HepG2 (cell line): ENCODE measurements around the gene TUBG2. TPM values are rescaled to one million over a fixed set of nuclear protein-coding genes. Genes with fewer than 3 reads are reported as not detected.

ENCODE experiments used
- FUBP1 ChIP-seq: sonication (generic); formaldehyde crosslinking; IDR thresholded peaks from 2 replicates; pipeline ENCODE4 v1.5.1; 2020; ENCODE audit warnings: missing genetic modification reagents, mild to moderate bottlenecking, borderline replicate concordance
- PRDM4 ChIP-seq: sonication (generic); formaldehyde crosslinking; IDR thresholded peaks from 2 replicates; pipeline ENCODE4 v1.9.0; 2021; ENCODE audit warnings: missing genetic modification reagents, borderline replicate concordance
- ZBED4 ChIP-seq: sonication (generic); formaldehyde crosslinking; IDR thresholded peaks from 2 replicates; pipeline ENCODE4 v1.4.0; 2020; ENCODE audit warnings: missing genetic modification reagents, borderline replicate concordance
- ZBTB4 ChIP-seq: sonication (generic); formaldehyde crosslinking; IDR thresholded peaks from 2 replicates; pipeline ENCODE4 v1.4.0; 2020; ENCODE audit warnings: missing genetic modification reagents, mild to moderate bottlenecking, borderline replicate concordance
- ZC3H13 ChIP-seq: sonication (generic); formaldehyde crosslinking; IDR thresholded peaks from 2 replicates; pipeline ENCODE4 v1.8.1; 2023; ENCODE audit warnings: mild to moderate bottlenecking, missing genetic modification reagents, moderate library complexity
- ZEB1 ChIP-seq: IDR thresholded peaks from 2 replicates; pipeline ENCODE4 v1.6.1; 2012; ENCODE audit warnings: mild to moderate bottlenecking, low read depth, inconsistent platforms; ENCODE audit not compliant: insufficient replicate concordance
- ZNF34 ChIP-seq: sonication (generic); formaldehyde crosslinking; IDR thresholded peaks from 2 replicates; pipeline ENCODE4 v1.4.0; 2020; ENCODE audit warnings: mild to moderate bottlenecking, missing genetic modification reagents, borderline replicate concordance
- ZNF788 ChIP-seq: sonication (generic); formaldehyde crosslinking; IDR thresholded peaks from 2 replicates; pipeline ENCODE4 v1.5.0; 2020; ENCODE audit warnings: mild to moderate bottlenecking, missing genetic modification reagents, borderline replicate concordance
- polyA plus RNA-seq, 8 experiments: library from polyadenylated mRNA; depleted of rRNA in 3 of 8; stranded (reverse) in 7 of 8; unstranded in 1 of 8; fragments of >200 nt; fragmentation: Illumina TruSeq in 4 of 8; extraction: Trizol in 4 of 8; gene quantifications; 2 replicates each; pipeline versions ENCODE4 v1.2.1 to v1.2.3, GENCODE V29; 2011 to 2016; ENCODE audit warnings: low read depth in 4 of 8, missing spikeins in 1 of 8, mixed read lengths in 1 of 8; ENCODE audit not compliant: insufficient read depth in 1 of 8
- total RNA-seq, 5 experiments: library from RNA; depleted of rRNA; stranded (reverse); fragments of >200 nt; fragmentation: Illumina TruSeq; extraction: Trizol; gene quantifications; 2 replicates each; pipeline ENCODE4 v1.2.3, GENCODE V29; 2016; ENCODE audit warnings: low read depth in 1 of 5
- TF ChIP-seq, protein P1 (sequence below): sonication (generic); formaldehyde crosslinking; IDR thresholded peaks from 2 replicates; pipeline ENCODE4 v1.4.0; 2020; ENCODE audit warnings: missing genetic modification reagents

TUBG2 gene
- total and polyA plus RNA-seq, 2 of the 13 experiments (the other 11 are each of a cell fraction or from before 2014, with no cell fraction given), result 16.0 to 42.3 TPM

GRCh38 chr17:42609814-42610801, 49.0 kb upstream of the TUBG2 start (continued):
- TF ChIP-seq FUBP1 (CRISPR knock-in tag) (0 out of 2 replicates have a peak, but pooled peaks have one; percentile 10), ZNF788 (CRISPR knock-in tag) (peak; percentile 14; the same call in 1 of the 2 replicates), ZC3H13 (peak; percentile 66; the same call in 1 of the 2 replicates), PRDM4 (0 out of 2 replicates have a peak, but pooled peaks have one; percentile 29), ZNF34 (CRISPR knock-in tag) (0 out of 2 replicates have a peak, but pooled peaks have one; percentile 17), ZBTB4 (CRISPR knock-in tag) (peak; percentile 60; the same call in 1 of the 2 replicates), ZEB1 (peak; percentile 47), ZBED4 (CRISPR knock-in tag) (peak; percentile 41; the same call in 1 of the 2 replicates)
- TF ChIP-seq, protein P1, sequence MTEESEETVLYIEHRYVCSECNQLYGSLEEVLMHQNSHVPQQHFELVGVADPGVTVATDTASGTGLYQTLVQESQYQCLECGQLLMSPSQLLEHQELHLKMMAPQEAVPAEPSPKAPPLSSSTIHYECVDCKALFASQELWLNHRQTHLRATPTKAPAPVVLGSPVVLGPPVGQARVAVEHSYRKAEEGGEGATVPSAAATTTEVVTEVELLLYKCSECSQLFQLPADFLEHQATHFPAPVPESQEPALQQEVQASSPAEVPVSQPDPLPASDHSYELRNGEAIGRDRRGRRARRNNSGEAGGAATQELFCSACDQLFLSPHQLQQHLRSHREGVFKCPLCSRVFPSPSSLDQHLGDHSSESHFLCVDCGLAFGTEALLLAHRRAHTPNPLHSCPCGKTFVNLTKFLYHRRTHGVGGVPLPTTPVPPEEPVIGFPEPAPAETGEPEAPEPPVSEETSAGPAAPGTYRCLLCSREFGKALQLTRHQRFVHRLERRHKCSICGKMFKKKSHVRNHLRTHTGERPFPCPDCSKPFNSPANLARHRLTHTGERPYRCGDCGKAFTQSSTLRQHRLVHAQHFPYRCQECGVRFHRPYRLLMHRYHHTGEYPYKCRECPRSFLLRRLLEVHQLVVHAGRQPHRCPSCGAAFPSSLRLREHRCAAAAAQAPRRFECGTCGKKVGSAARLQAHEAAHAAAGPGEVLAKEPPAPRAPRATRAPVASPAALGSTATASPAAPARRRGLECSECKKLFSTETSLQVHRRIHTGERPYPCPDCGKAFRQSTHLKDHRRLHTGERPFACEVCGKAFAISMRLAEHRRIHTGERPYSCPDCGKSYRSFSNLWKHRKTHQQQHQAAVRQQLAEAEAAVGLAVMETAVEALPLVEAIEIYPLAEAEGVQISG, result peak; percentile 35; the same call in 1 of the 2 replicates
